PC-9 (cell line): Measurements from ENCODE around the gene PRRT1B. TPM values are rescaled to one million over a fixed set of nuclear protein-coding genes. Genes with fewer than 3 reads are reported as not detected.

Source experiments
- BruUV-seq: library from RNA; stranded (reverse); fragments of 400-500 nt; replicated peaks from 2 replicates; lab custom pipeline; 2021; lab: Mats Ljungman, UMichigan
- CTCF ChIA-PET: fragments of 300-600 bp; sonication (Branson Sonifier 250); formaldehyde crosslinking; loops from one replicate; lab custom pipeline; 2022; ENCODE audit warnings: antibody characterized with exemption; lab: Charles Lee
- POLR2A ChIA-PET: fragments of 300-600 bp; sonication (Branson Sonifier 250); formaldehyde crosslinking; loops from one replicate; lab custom pipeline; 2022; ENCODE audit warnings: antibody characterized with exemption; ENCODE audit not compliant: unreplicated experiment; lab: Charles Lee
- DNase-seq, 2 experiments: peaks; one replicate each; pipeline versions ENCODE4 v3.0.0 to v3.0.0-alpha.2; 2015 to 2022; ENCODE audit warnings: mixed read lengths in 1 of 2
- H2AFZ ChIP-seq: fragments of 200-600 bp; sonication (generic); 2 replicates; pipeline ENCODE4 v1.8.1; 2017; ENCODE audit warnings: antibody characterized with exemption
- H3F3A ChIP-seq: fragments of 200-600 bp; sonication (generic); 2 replicates; pipeline ENCODE4 v1.8.1; 2017; ENCODE audit warnings: antibody characterized with exemption, mild to moderate bottlenecking, low read depth; ENCODE audit not compliant: insufficient read depth
- H3K27ac ChIP-seq: fragments of 200-600 bp; sonication (generic); 2 replicates; pipeline ENCODE4 v1.6.1; 2016; ENCODE audit warnings: mixed run types
- H3K27me3 ChIP-seq: fragments of 200-600 bp; sonication (generic); 2 replicates; pipeline ENCODE4 v1.6.1; 2016; ENCODE audit warnings: low read depth, mixed run types; ENCODE audit not compliant: insufficient read depth
- H3K36me3 ChIP-seq: fragments of 200-600 bp; sonication (generic); 2 replicates; pipeline ENCODE4 v1.6.1; 2016; ENCODE audit warnings: low read depth, mixed run types
- H3K4me1 ChIP-seq: fragments of 200-600 bp; sonication (generic); replicated peaks from 2 replicates; pipeline ENCODE4 v1.6.1; 2016; ENCODE audit warnings: mixed run types; ENCODE audit not compliant: insufficient read depth
- H3K4me2 ChIP-seq: fragments of 200-600 bp; sonication (generic); 2 replicates; pipeline ENCODE4 v1.6.1; 2017; ENCODE audit warnings: mixed run types
- H3K4me3 ChIP-seq: fragments of 200-600 bp; sonication (generic); 2 replicates; pipeline ENCODE4 v1.6.1; 2016; ENCODE audit warnings: mixed run types
- H3K79me2 ChIP-seq: fragments of 200-600 bp; sonication (generic); 2 replicates; pipeline ENCODE4 v1.6.1; 2017; ENCODE audit warnings: low read depth, mixed run types
- H3K9me2 ChIP-seq: fragments of 200-600 bp; sonication (generic); 2 replicates; pipeline ENCODE4 v1.8.1; 2017; ENCODE audit warnings: mild to moderate bottlenecking; ENCODE audit not compliant: insufficient read depth
- H3K9me3 ChIP-seq: fragments of 200-600 bp; sonication (generic); 2 replicates; pipeline ENCODE4 v1.8.1; 2016; ENCODE audit warnings: low read depth; ENCODE audit not compliant: insufficient read depth
- H4K20me1 ChIP-seq: fragments of 200-600 bp; sonication (generic); 2 replicates; pipeline ENCODE4 v1.8.1; 2017; ENCODE audit not compliant: insufficient read depth
- EZH2 ChIP-seq: fragments of 200-600 bp; sonication (generic); IDR thresholded peaks from 2 replicates; pipeline ENCODE4 v1.8.0; 2017; ENCODE audit warnings: antibody characterized with exemption, low read depth
- intact Hi-C: fragments of 100-400 bp; cut with micrococcal nuclease; formaldehyde crosslinking; loops from one replicate; pipeline ENCODE4 v1.10.0; 2022; ENCODE audit not compliant: unreplicated experiment
- total RNA-seq: library from RNA; stranded (reverse); gene quantifications from 2 replicates; pipeline ENCODE4 v1.2.3, GENCODE V29; 2021
- TF ChIP-seq, protein P1 (sequence below): fragments of 200-600 bp; sonication (generic); conservative IDR thresholded peaks from 2 replicates; pipeline ENCODE4 v1.6.1; 2017; ENCODE audit warnings: mixed run types, antibody characterized with exemption, mild to moderate bottlenecking, moderate library complexity

PRRT1B gene
- total RNA-seq, 1 experiment from 2014 or later, result not detected

DNA sequence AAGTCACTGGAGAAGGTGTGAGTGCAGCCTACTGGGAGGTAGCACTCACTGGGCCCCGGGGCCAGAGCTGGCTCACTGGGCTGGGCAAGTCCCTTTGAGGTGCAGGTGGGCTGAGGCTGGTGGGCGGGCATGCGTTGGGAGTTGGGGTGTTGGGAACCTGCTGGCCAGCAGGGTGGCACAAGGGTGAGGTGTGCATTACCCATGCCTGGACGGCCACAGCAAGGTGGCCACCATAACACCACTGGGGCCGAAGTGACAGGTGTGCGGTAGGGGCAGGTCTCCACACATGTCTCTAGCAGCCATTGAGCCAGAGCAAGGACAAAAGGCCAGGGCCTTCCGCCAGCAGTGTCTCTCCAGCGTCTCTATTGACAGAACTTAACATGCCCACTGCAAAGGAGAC lies 22.6 kb downstream of the PRRT1B start:
- POLR2A ChIA-PET, result no interaction called here
- no peaks in the 10 kb centered on the region for H4K20me1 ChIP-seq
- H2AFZ ChIP-seq, result no peak overlapping the region
- DNase-seq, result no peak
- H3K79me2 ChIP-seq, result no peaks in the 10 kb centered on the region
- no peaks in the 10 kb centered on the region for H3K36me3 ChIP-seq
- H3K9me3 ChIP-seq, result no peaks in the 10 kb centered on the region
- no peaks in the 10 kb centered on the region for H3K9me2 ChIP-seq
- H3K4me3 ChIP-seq, result no peak overlapping the region
- no TSS peak for BruUV-seq
- H3K4me2 ChIP-seq, result no peak overlapping the region
- intact Hi-C loops, result no loop called here
- H3K27ac ChIP-seq, result no peak overlapping the region
- H3F3A ChIP-seq, result 0 out of 2 replicates have a peak, but pooled peaks cover 3% of the 10 kb centered on the region
- TF ChIP-seq, protein P1, sequence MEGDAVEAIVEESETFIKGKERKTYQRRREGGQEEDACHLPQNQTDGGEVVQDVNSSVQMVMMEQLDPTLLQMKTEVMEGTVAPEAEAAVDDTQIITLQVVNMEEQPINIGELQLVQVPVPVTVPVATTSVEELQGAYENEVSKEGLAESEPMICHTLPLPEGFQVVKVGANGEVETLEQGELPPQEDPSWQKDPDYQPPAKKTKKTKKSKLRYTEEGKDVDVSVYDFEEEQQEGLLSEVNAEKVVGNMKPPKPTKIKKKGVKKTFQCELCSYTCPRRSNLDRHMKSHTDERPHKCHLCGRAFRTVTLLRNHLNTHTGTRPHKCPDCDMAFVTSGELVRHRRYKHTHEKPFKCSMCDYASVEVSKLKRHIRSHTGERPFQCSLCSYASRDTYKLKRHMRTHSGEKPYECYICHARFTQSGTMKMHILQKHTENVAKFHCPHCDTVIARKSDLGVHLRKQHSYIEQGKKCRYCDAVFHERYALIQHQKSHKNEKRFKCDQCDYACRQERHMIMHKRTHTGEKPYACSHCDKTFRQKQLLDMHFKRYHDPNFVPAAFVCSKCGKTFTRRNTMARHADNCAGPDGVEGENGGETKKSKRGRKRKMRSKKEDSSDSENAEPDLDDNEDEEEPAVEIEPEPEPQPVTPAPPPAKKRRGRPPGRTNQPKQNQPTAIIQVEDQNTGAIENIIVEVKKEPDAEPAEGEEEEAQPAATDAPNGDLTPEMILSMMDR, result no peak
- no peak for TF ChIP-seq EZH2
- H3K4me1 ChIP-seq, result no peaks in the 10 kb centered on the region
- CTCF ChIA-PET, result no interaction called here
- no peaks in the 10 kb centered on the region for H3K27me3 ChIP-seq

DNA sequence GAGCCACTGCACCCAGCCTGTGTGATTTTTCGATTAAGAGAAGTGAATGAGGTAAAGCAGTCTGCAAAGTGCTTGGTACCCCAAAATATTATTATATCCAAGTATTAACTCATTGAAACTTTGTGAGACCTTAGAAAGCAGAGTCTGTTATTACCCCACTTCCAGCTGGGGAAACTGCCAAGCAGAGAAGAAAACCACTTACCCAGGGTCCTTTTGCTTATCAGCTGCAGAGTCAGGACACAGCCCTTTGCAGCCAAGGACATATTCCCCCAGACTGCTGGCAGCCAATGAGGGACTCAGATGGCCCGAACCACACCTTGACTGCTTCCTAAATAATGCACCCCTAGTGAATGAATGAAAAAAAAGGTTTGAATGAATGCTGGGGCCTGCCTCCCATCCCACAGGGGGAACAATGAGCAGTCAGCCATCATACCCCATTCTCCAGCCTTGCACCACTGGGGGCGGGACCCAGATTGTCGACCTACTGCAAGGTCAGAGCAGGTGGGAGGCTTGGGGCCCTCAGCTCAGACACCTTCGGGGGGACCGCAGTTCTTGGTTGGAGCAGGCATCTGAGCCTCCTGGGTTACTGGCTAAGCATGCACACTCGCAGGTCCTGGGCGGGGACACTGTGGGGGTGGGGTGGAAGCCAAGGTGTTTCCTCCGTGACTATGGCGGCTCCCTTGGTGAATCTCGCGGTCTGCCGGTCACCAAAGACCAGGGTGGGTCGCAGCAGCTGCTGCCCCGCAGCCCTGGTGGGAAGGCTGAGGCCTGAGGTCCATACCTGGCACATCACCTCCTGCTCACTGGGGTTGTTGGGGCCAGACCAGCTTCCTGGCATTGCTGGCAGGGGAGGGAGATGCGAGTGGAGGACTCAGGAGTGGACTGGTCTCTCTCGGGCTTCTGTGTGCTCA lies 29.7 kb downstream of the PRRT1B start:
- Histone ChIP-seq H3F3A (no peaks in the 10 kb centered on the region), H3K4me1 (no peaks in the 10 kb centered on the region), H3K79me2 (no peaks in the 10 kb centered on the region), H3K36me3 (no peaks in the 10 kb centered on the region), H3K27ac (no peak overlapping the region), H3K4me2 (no peak overlapping the region), H3K9me2 (no peaks in the 10 kb centered on the region), H3K27me3 (no peaks in the 10 kb centered on the region), H3K4me3 (no peak overlapping the region), H4K20me1 (no peaks in the 10 kb centered on the region), H3K9me3 (no peaks in the 10 kb centered on the region), H2AFZ (no peak overlapping the region)
- ChIA-PET CTCF (no interaction called here), POLR2A (no interaction called here)
- BruUV-seq, result no TSS peak
- TF ChIP-seq, protein P1, result no peak
- TF ChIP-seq EZH2, result no peak
- intact Hi-C loops, result no loop called here
- no peak for DNase-seq

DNA sequence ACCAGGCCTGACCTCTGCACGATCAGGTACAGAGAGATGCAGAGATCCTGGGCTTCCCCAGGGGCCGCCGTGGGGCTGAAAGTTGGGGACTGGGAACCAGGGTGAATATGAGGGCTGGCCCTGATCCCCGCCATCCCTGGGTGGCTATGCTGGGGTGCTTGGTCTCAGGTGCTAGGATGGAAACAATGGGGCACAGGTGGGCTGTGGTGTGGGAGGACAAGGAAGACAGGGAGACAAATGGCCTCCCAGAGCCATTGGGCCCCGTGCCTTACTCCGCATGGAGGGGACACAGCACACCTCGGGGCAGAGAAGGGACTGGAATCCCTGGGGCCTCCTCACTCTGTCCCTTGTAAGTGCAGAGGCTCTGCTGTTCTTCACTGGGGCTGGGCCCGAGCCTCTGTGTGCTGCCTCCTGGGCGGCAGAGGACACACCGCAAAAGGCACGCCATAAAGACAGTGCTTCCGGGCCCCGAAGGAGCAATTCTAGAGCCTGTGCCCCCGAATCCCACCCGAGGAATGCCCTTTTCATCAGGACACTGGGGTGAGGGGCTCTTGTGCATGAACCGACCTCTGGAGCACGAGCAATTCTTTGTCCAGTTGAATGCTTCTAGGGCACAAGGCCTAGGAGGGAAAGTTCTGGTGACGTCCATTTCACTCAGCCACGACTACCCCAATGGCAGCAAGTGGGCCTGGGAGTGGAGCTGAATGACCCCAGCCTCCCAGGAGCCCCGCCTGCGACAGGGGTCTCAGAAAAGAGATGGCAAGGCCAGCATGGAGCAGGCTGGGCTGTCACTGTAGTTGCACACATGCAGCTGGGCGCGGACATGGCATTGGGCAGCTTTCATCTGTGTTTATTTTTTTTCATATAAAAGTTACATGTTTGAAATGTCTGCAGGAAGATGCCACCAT lies 30.9 kb downstream of the PRRT1B start:
- Histone ChIP-seq H4K20me1 (no peaks in the 10 kb centered on the region), H3K9me2 (no peaks in the 10 kb centered on the region), H3K9me3 (no peaks in the 10 kb centered on the region), H3F3A (no peaks in the 10 kb centered on the region), H2AFZ (no peak overlapping the region), H3K27me3 (no peaks in the 10 kb centered on the region), H3K4me2 (no peak overlapping the region), H3K36me3 (no peaks in the 10 kb centered on the region), H3K4me1 (no peaks in the 10 kb centered on the region), H3K27ac (no peak overlapping the region), H3K4me3 (no peak overlapping the region), H3K79me2 (no peaks in the 10 kb centered on the region)
- no peak for TF ChIP-seq EZH2
- TF ChIP-seq, protein P1, result no peak
- BruUV-seq, result no TSS peak
- intact Hi-C loops, result no loop called here
- ChIA-PET CTCF (no interaction called here), POLR2A (no interaction called here)
- DNase-seq, result no peak
